HepG2 (cell line): ENCODE measurements around the gene SMOC1. TPM values are rescaled to one million over a fixed set of nuclear protein-coding genes. Genes with fewer than 3 reads are reported as not detected.

ENCODE experiments used
- ATF2 ChIP-seq: sonication (generic); formaldehyde crosslinking; IDR thresholded peaks from 2 replicates; pipeline ENCODE4 v1.4.0; 2020; ENCODE audit warnings: missing genetic modification reagents
- BCLAF1 ChIP-seq: fragments of 450-650 bp; IDR thresholded peaks from 2 replicates; pipeline ENCODE4 v1.6.1; 2017; ENCODE audit warnings: mild to moderate bottlenecking
- FOXJ3 ChIP-seq: sonication (generic); formaldehyde crosslinking; IDR thresholded peaks from 2 replicates; pipeline ENCODE4 v1.4.0; 2020; ENCODE audit warnings: missing genetic modification reagents, mild to moderate bottlenecking, borderline replicate concordance
- HOMEZ ChIP-seq: IDR thresholded peaks from 2 replicates; pipeline ENCODE4 v1.6.1; 2016; ENCODE audit warnings: low read depth
- REL ChIP-seq: sonication (generic); formaldehyde crosslinking; conservative IDR thresholded peaks from 2 replicates; pipeline ENCODE4 v1.8.0; 2022; ENCODE audit warnings: mild to moderate bottlenecking, missing genetic modification reagents, moderate library complexity
- SNAPC2 ChIP-seq: sonication (generic); formaldehyde crosslinking; IDR thresholded peaks from 2 replicates; pipeline ENCODE4 v1.8.1; 2022; ENCODE audit warnings: mild to moderate bottlenecking, missing genetic modification reagents
- SRSF1 ChIP-seq: fragments of 200-400 bp; formaldehyde crosslinking; optimal IDR thresholded peaks from 2 replicates; pipeline ENCODE3; 2017; ENCODE audit warnings: mild to moderate bottlenecking, low read depth, low read length, moderate library complexity
- TBP ChIP-seq: sonication (generic); formaldehyde crosslinking; IDR thresholded peaks from 2 replicates; pipeline ENCODE4 v1.5.0; 2020; ENCODE audit warnings: missing genetic modification reagents
- THAP11 ChIP-seq: IDR thresholded peaks from 2 replicates; pipeline ENCODE4 v1.6.1; 2016; ENCODE audit warnings: missing biosample characterization, missing genetic modification reagents
- ZNF382 ChIP-seq: sonication (generic); formaldehyde crosslinking; IDR thresholded peaks from 2 replicates; pipeline ENCODE4 v1.5.0; 2020; ENCODE audit warnings: missing genetic modification reagents, mild to moderate bottlenecking, borderline replicate concordance
- ZNF432 ChIP-seq: sonication (generic); formaldehyde crosslinking; IDR thresholded peaks from 2 replicates; pipeline ENCODE4 v1.5.0; 2020; ENCODE audit warnings: missing genetic modification reagents, mild to moderate bottlenecking, borderline replicate concordance
- ZNF460 ChIP-seq: sonication (generic); formaldehyde crosslinking; IDR thresholded peaks from 2 replicates; pipeline ENCODE4 v1.5.1; 2020; ENCODE audit warnings: missing genetic modification reagents, mild to moderate bottlenecking, borderline replicate concordance
- ZNF496 ChIP-seq: sonication (generic); formaldehyde crosslinking; IDR thresholded peaks from 2 replicates; pipeline ENCODE4 v1.8.1; 2023; ENCODE audit warnings: mild to moderate bottlenecking, moderate library complexity, missing genetic modification reagents; ENCODE audit not compliant: insufficient replicate concordance
- ZNF574 ChIP-seq: sonication (generic); formaldehyde crosslinking; IDR thresholded peaks from 2 replicates; pipeline ENCODE4 v1.4.0; 2020; ENCODE audit warnings: missing genetic modification reagents
- ZNF792 ChIP-seq: IDR thresholded peaks from 2 replicates; pipeline ENCODE4 v1.6.1; 2016
- ZNF83 ChIP-seq: sonication (generic); formaldehyde crosslinking; IDR thresholded peaks from 2 replicates; pipeline ENCODE4 v1.4.0; 2020; ENCODE audit warnings: missing genetic modification reagents, mild to moderate bottlenecking, borderline replicate concordance
- ZSCAN21 ChIP-seq: sonication (generic); formaldehyde crosslinking; IDR thresholded peaks from 2 replicates; pipeline ENCODE4 v1.8.0; 2022; ENCODE audit warnings: mild to moderate bottlenecking, missing genetic modification reagents, moderate library complexity, borderline replicate concordance
- ZSCAN9 ChIP-seq: IDR thresholded peaks from 2 replicates; pipeline ENCODE4 v1.6.1; 2016; ENCODE audit warnings: borderline replicate concordance
- polyA plus RNA-seq, 8 experiments: library from polyadenylated mRNA; depleted of rRNA in 3 of 8; stranded (reverse) in 7 of 8; unstranded in 1 of 8; fragments of >200 nt; fragmentation: Illumina TruSeq in 4 of 8; extraction: Trizol in 4 of 8; gene quantifications; 2 replicates each; pipeline versions ENCODE4 v1.2.1 to v1.2.3, GENCODE V29; 2011 to 2016; ENCODE audit warnings: low read depth in 4 of 8, missing spikeins in 1 of 8, mixed read lengths in 1 of 8; ENCODE audit not compliant: insufficient read depth in 1 of 8
- total RNA-seq, 5 experiments: library from RNA; depleted of rRNA; stranded (reverse); fragments of >200 nt; fragmentation: Illumina TruSeq; extraction: Trizol; gene quantifications; 2 replicates each; pipeline ENCODE4 v1.2.3, GENCODE V29; 2016; ENCODE audit warnings: low read depth in 1 of 5

Gene SMOC1
- total and polyA plus RNA-seq, 2 of the 13 experiments (the other 11 are each of a cell fraction or from before 2014, with no cell fraction given): 17.8 to 35.6 TPM

GRCh38 chr14:70045844-70046535, 166.8 kb downstream of the SMOC1 start (continued):
- TF ChIP-seq ZNF432 (CRISPR knock-in tag): no peak
- no peak for TF ChIP-seq FOXJ3 (CRISPR knock-in tag)
- peak; percentile 55; the same call in 1 of the 2 replicates for TF ChIP-seq ZSCAN9 (CRISPR knock-in tag)
- peak; percentile 79 for TF ChIP-seq REL
- TF ChIP-seq ZNF792: 0 out of 2 replicates have a peak, but pooled peaks have one; percentile 49
- TF ChIP-seq ATF2 (CRISPR knock-in tag): 0 out of 2 replicates have a peak, but pooled peaks have one; percentile 47
- no peak for TF ChIP-seq ZNF382
- no peak for TF ChIP-seq TBP
- TF ChIP-seq ZNF574 (CRISPR knock-in tag): peak; percentile 70
- TF ChIP-seq SNAPC2 (CRISPR knock-in tag): no peak; the same call in 1 of the 2 replicates
- TF ChIP-seq ZNF83 (CRISPR knock-in tag): no peak; the same call in 1 of the 2 replicates
- TF ChIP-seq HOMEZ (CRISPR knock-in tag): 0 out of 2 replicates have a peak, but pooled peaks have one; percentile 33
- no peak for TF ChIP-seq SRSF1
- TF ChIP-seq BCLAF1: no peak
- TF ChIP-seq ZSCAN21: peak; percentile 81; the same call in 1 of the 2 replicates
- no peak for TF ChIP-seq ZNF460 (CRISPR knock-in tag)
- TF ChIP-seq ZNF496 (CRISPR knock-in tag): no peak
- TF ChIP-seq THAP11 (CRISPR knock-in tag): peak; percentile 33; the same call in 1 of the 2 replicates
